Brain microvascular endothelial cell (primary cell): ENCODE measurements around the gene SLC35D3.
"Not testable (repeated sequence)": the region's sequence is repeated elsewhere in the genome, so short reads cannot be mapped to it uniquely, and the experiment has no call there.

Source experiments
- DNase-seq: peaks from one replicate; pipeline ENCODE4 v3.0.0-alpha.2; 2020
- H3K27ac ChIP-seq: fragments of 250-450 bp; sonication (Bioruptor Pico); 2 replicates; pipeline ENCODE4 v1.5.1; 2020; ENCODE audit warnings: mild to moderate bottlenecking, moderate library complexity
- H3K27me3 ChIP-seq: fragments of 250-450 bp; sonication (Bioruptor Pico); replicated peaks from 2 replicates; pipeline ENCODE4 v1.5.1; 2020; ENCODE audit warnings: mild to moderate bottlenecking
- H3K36me3 ChIP-seq: fragments of 250-450 bp; sonication (Bioruptor Pico); replicated peaks from 2 replicates; pipeline ENCODE4 v1.5.1; 2020; ENCODE audit warnings: mild to moderate bottlenecking
- H3K4me3 ChIP-seq: 2 replicates; pipeline ENCODE4 v1.5.1; 2011; ENCODE audit warnings: low read depth, mild to moderate bottlenecking, control low read depth, low read length, moderate library complexity
- CTCF ChIP-seq: IDR thresholded peaks from 2 replicates; pipeline ENCODE4 v1.5.1; 2011; ENCODE audit warnings: low read depth, mild to moderate bottlenecking, moderate library complexity, low read length, control low read depth, inconsistent platforms; ENCODE audit errors: missing control alignments
- in situ Hi-C: cut with HindIII; loops from 2 replicates; pipeline ENCODE4 v1.10.0; 2017; ENCODE audit warnings: low sequenced_read_pairs, low pct_ligation_motif_present

The SLC35D3 gene

GRCh38 chr6:136958168-136958567 is 36.1 kb downstream of the SLC35D3 start:
- Histone ChIP-seq H3K27ac (no peak overlapping the region), H3K4me3 (no peak overlapping the region), H3K36me3 (no peaks in the 10 kb centered on the region), H3K27me3 (no peaks in the 10 kb centered on the region)
- no peak for TF ChIP-seq CTCF
- no peak for DNase-seq
- in situ Hi-C loops, result no loop called here

DNA sequence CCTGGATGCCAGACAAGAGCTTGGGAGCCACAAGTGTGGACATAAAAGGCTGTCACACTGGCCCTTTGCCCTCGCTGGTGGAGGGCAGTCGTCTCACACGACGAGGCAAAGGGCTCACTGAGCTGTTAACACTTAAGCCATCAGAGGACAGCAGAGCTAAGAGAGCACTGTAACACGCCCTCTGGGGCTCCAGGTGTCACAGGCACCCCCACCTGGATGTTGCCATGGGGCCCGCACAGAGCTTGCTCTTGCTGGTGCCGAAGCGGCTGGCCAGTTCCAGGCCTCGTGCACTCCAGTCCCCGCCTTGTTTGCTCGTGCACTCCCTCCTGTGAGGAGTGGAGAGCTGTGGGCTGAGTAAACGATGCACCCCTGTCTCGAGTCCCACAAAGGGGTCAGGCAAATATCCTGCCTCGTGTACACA is 37.4 kb downstream of the SLC35D3 start:
- H3K27ac ChIP-seq, result no peak overlapping the region
- H3K27me3 ChIP-seq, result no peaks in the 10 kb centered on the region
- no peaks in the 10 kb centered on the region for H3K36me3 ChIP-seq
- no peak for TF ChIP-seq CTCF
- no peak overlapping the region for H3K4me3 ChIP-seq
- DNase-seq, result no peak
- in situ Hi-C loops, result no loop called here

GRCh38 chr6:136959935-136960334 is 37.8 kb downstream of the SLC35D3 start:
- DNase-seq, H3K27me3 ChIP-seq, in situ Hi-C loops: not testable (repeated sequence)

DNA sequence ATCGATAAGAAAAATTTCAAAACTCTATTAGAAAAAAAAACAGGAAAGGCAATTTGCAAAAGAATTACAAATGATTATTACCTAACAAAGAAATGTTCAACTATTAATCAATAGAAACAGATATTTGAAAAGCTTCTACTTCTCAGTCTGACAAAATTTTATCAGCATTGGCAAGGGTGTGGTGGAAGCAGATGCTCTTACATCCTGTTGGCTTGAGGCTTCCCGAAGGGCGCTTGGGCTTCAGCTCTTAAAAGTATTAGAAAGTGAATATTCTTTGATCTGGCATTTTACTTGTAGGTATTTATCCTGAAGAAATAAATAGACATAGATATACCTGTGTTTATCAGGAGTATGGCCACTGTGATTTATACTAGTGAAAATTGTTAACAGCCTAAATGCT is 38.7 kb downstream of the SLC35D3 start:
- no peak overlapping the region for H3K4me3 ChIP-seq
- no peak for DNase-seq
- H3K27ac ChIP-seq, result no peak overlapping the region
- in situ Hi-C loops, result no loop called here
- no peaks in the 10 kb centered on the region for H3K36me3 ChIP-seq
- no peak for TF ChIP-seq CTCF
- H3K27me3 ChIP-seq, result no peaks in the 10 kb centered on the region

More at GRCh38 chr6:136959935-136960334, 37.8 kb downstream of the SLC35D3 start:
- not testable (repeated sequence) for H3K4me3 ChIP-seq, H3K27ac ChIP-seq, H3K36me3 ChIP-seq

- Histone ChIP-seq H3K27me3 (no peaks in the 10 kb centered on the region), H3K36me3 (no peaks in the 10 kb centered on the region), H3K4me3 (no peak overlapping the region), H3K27ac (no peak overlapping the region)
- no peak for DNase-seq
- no peak for TF ChIP-seq CTCF
- in situ Hi-C loops, result no loop called here
These were observed 39.7 kb downstream of the SLC35D3 start for GRCh38 chr6:136961848-136962247.

DNA sequence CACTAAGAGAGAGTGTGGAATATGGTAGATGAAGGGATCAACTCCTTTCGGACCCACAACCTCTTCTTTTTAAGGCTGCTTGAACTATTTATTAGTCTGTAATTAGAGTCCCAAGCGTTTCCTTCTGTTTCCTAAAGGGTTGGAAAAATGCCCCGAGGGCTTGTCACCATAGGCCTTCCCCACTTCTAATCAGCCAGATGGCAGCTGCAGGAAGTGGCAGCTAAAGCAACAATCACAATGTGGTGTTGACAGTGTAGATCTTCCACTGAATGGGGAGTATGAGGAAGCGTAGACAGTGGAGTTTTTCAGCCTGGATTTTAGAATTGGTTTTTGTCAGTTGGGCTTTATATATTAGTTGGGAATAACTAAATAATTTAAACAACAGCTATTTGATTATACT is 40.6 kb downstream of the SLC35D3 start:
- no peak overlapping the region for H3K4me3 ChIP-seq
- no peak overlapping the region for H3K27ac ChIP-seq
- no peaks in the 10 kb centered on the region for H3K27me3 ChIP-seq
- in situ Hi-C loops, result no loop called here
- TF ChIP-seq CTCF, result no peak
- H3K36me3 ChIP-seq, result no peaks in the 10 kb centered on the region
- DNase-seq, result no peak
